ENCODE data around the gene PDCL2. TPM values are rescaled to one million over a fixed set of nuclear protein-coding genes. Genes with fewer than 3 reads are reported as not detected.

The PDCL2 gene
- total and polyA plus RNA-seq, 9 of the 15 experiments (the other 6 are each of a cell fraction or from before 2014, with no cell fraction given) = 0.62 to 2.5 (median 1.2) TPM

DNA sequence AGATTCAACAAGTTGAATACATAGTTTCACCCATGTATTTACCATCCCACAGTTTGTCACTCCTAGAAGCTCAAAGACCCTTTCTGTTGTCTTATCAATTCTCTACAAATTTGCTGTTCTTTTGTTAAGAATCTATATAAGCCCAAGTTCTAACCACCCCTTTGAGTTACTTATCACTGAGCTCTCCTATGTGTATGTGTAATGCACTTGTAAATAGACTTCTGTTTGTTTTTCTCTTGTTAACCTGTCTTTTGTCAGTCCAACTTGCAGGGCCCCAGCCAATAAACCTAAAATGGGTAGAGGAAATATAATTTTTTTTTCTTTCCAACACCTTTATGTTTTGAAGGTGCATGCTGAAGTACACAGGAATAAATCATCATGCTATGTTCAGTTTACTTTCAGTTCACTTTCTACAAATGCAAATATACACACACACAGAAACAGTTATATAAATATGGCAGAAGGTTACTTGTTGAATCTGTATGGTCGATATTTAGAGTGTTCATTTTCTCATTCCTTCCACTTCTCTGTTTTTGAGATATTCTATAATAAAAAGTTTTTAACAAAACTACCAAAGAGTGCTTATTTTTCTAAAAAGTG, 23.0 kb downstream of the PDCL2 start:
- H3K4me3 ChIP-seq = no peak overlapping the region
- H2AFZ ChIP-seq (ENCODE audit: low read depth, low read length) = no peak overlapping the region
- no TSS peak for BruUV-seq (replicated peaks)
- H4K20me1 ChIP-seq (replicated peaks; ENCODE audit: control insufficient read depth, insufficient read depth, low read length) = no peaks in the 10 kb centered on the region
- intact Hi-C loops (cut with micrococcal nuclease) (no loop called here), in situ Hi-C loops (cut with MboI) (no loop called here)
- POLR2A ChIA-PET = interaction anchor here (0.6 kb wide), 1 partner anchor 23 kb away, joined by 3 read pairs; no protein-coding TSS in a partner anchor
- CTCF ChIA-PET (ENCODE audit: low intra/inter-chr PET ratio) = no interaction called here
- H3K9me1 ChIP-seq (ENCODE audit: control insufficient read depth, insufficient read depth, low read length) = no peaks in the 10 kb centered on the region
- no peak for FAIRE-seq
- 72% methylated on average over 1 of the region's 1 CpG for WGBS (ENCODE audit: insufficient coverage, low coverage, missing lambda C conversion rate)
- H3K9ac ChIP-seq (ENCODE audit: insufficient read depth in 1 of 2, low read depth in 2 of 2, low read length in 2 of 2) = no peak overlapping the region
- H3K9me3 ChIP-seq (replicated peaks; ENCODE audit: control insufficient read depth, insufficient read depth, low read depth, low read length) = 0 out of 2 replicates have a peak, but pooled peaks cover 1% of the 10 kb centered on the region
- H3K36me3 ChIP-seq (ENCODE audit: control insufficient read depth, insufficient read depth, low read length) = peaks cover 6% of the 10 kb centered on the region; the same call in 2 of the 3 replicates
- H3K4me1 ChIP-seq (replicated peaks in 1 of 2; ENCODE audit: control insufficient read depth in 2 of 2, insufficient read depth in 2 of 2, low read length in 2 of 2) = peaks cover 0 to 4% of the 10 kb centered on the region in 2 experiments; a peak in 1 of 5 replicates
- no peak overlapping the region for H3K27ac ChIP-seq (ENCODE audit: extremely low read depth, low read depth, low read length)
- no peak overlapping the region for H3K4me2 ChIP-seq (ENCODE audit: insufficient read depth, low read length)
- DNase-seq (ENCODE audit: extremely low read depth in 1 of 4, low spot score in 3 of 4) = no peak
- no peak for ATAC-seq
- no peaks in the 10 kb centered on the region for H3K27me3 ChIP-seq (ENCODE audit: control insufficient read depth in 2 of 2, insufficient read depth in 2 of 2, low read length in 2 of 2)
- TF ChIP-seq ZNF561 (CRISPR knock-in tag; conservative IDR thresholded peaks at IDR 0.05) = no peak
- no peak for TF ChIP-seq ZKSCAN8 (CRISPR knock-in tag; IDR thresholded peaks at IDR 0.05)
- TF ChIP-seq POLR2G (IDR thresholded peaks at IDR 0.05; ENCODE audit: low read depth, low read length) = no peak
- no peak for TF ChIP-seq PHF8 (IDR thresholded peaks at IDR 0.05; ENCODE audit: borderline replicate concordance, low read length)
- no peak for TF ChIP-seq TSC22D4 (tag; IDR thresholded peaks at IDR 0.05)
- TF ChIP-seq CBFB (CRISPR knock-in tag; IDR thresholded peaks at IDR 0.05) = no peak
- TF ChIP-seq MCM5 (IDR thresholded peaks at IDR 0.05; ENCODE audit: low read depth) = no peak
- TF ChIP-seq HEY1 (CRISPR knock-in tag; IDR thresholded peaks at IDR 0.05; ENCODE audit: borderline replicate concordance) = no peak
- TF ChIP-seq ZNF584 (CRISPR knock-in tag; IDR thresholded peaks at IDR 0.05; ENCODE audit: low read depth) = no peak
- no peak for TF ChIP-seq ZZZ3 (IDR thresholded peaks at IDR 0.05)
- TF ChIP-seq YY1 (IDR thresholded peaks at IDR 0.05; ENCODE audit: borderline replicate concordance in 1 of 3, control insufficient read depth in 1 of 3, extremely low read depth in 1 of 3, insufficient read depth in 3 of 3, insufficient read length in 1 of 3, insufficient replicate concordance in 2 of 3, low read depth in 1 of 3, low read length in 2 of 3) = no peak
- H3K79me2 ChIP-seq (ENCODE audit: control insufficient read depth, insufficient read depth, low read length) = no peaks in the 10 kb centered on the region

Data from K562 (cell line).